ENCODE results near the gene RIBC2.

DNA sequence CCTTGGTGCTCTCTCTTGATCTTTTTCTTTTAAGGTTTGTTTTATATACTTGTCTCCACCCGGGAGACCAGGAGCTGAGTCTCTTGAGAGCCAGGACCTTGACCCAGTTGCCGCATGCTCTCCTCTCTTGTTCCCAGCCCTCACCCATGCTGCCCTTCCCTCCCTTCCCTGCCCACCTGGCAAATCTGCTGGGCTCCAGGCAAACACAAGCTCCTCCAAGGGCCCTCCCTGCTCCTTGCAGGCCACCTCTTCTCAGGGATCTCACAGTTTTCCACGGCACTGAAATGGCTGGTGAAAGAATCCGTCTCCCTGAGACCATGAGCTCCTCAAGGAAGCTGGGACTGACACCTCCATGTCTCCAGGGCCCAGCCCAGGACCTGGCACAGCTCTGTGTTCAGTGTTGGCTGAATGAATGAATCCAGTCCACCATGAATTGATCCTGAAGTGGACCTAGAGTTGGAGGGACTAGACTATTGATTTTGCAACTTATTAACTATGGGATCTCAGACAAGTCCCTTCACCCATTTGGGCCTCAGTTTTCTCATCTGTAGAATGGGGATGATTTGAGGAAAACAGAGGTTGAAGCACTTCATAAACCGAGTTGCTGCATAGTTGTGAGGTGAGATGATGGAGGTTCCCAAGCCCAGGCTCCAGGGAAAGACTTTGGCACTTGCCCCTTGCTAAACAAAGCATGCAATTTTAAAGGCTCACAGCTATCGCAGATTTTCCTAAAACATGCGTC, 64.0 kb downstream of the RIBC2 start:
- TF ChIP-seq CTCF (IDR thresholded peaks at IDR 0.05 in 2 of 3, conservative IDR thresholded peaks at IDR 0.05 in 1 of 3; ENCODE audit: control insufficient read depth in 2 of 3, extremely low read depth in 1 of 3, insufficient read depth in 1 of 3, low read depth in 3 of 3, low read length in 3 of 3) = no peak
- TF ChIP-seq POLR2A (IDR thresholded peaks at IDR 0.05; ENCODE audit: low read depth, low read length) = no peak
- TF ChIP-seq DPF2 (IDR thresholded peaks at IDR 0.05) = no peak
- no peak for TF ChIP-seq YY1 (IDR thresholded peaks at IDR 0.05; ENCODE audit: low read depth, low read length)
- no peak for TF ChIP-seq SMC3 (IDR thresholded peaks at IDR 0.05; ENCODE audit: borderline replicate concordance, low read length)
- no peak for TF ChIP-seq SKIL (IDR thresholded peaks at IDR 0.05; ENCODE audit: low read depth, poor library complexity, severe bottlenecking)
